Smooth muscle cell (in vitro differentiated cells): ENCODE data around the gene BTN3A1. TPM values are rescaled to one million over a fixed set of nuclear protein-coding genes. Genes with fewer than 3 reads are reported as not detected.

Source experiments
- DNase-seq: peaks from one replicate; lab custom pipeline; 2025; ENCODE audit not compliant: unreplicated experiment; lab: John Stamatoyannopoulos, UW
- H2AFZ ChIP-seq: fragments of 200-600 bp; sonication (generic); 2 replicates; pipeline ENCODE4 v1.6.0; 2016; ENCODE audit warnings: antibody characterized with exemption, low read depth, mild to moderate bottlenecking
- H3F3A ChIP-seq: fragments of 200-600 bp; sonication (generic); 2 replicates; pipeline ENCODE4 v1.6.0; 2017; ENCODE audit warnings: antibody characterized with exemption, low read depth
- H3K27ac ChIP-seq: fragments of 200-600 bp; sonication (generic); 2 replicates; pipeline ENCODE4 v1.5.1; 2016; ENCODE audit warnings: low read depth, mild to moderate bottlenecking
- H3K27me3 ChIP-seq: fragments of 200-600 bp; sonication (generic); 2 replicates; pipeline ENCODE4 v1.6.1; 2016; ENCODE audit warnings: low read depth, mild to moderate bottlenecking
- H3K36me3 ChIP-seq: fragments of 200-600 bp; sonication (generic); 2 replicates; pipeline ENCODE4 v1.5.1; 2016; ENCODE audit warnings: low read depth
- H3K4me1 ChIP-seq: fragments of 200-600 bp; sonication (generic); 2 replicates; pipeline ENCODE4 v1.5.1; 2016; ENCODE audit warnings: low read depth
- H3K4me2 ChIP-seq: fragments of 200-600 bp; sonication (generic); 2 replicates; pipeline ENCODE4 v1.6.0; 2016; ENCODE audit warnings: mild to moderate bottlenecking
- H3K4me3 ChIP-seq: fragments of 200-600 bp; sonication (generic); 2 replicates; pipeline ENCODE4 v1.5.1; 2016; ENCODE audit warnings: mild to moderate bottlenecking
- H3K79me2 ChIP-seq: fragments of 200-600 bp; sonication (generic); 2 replicates; pipeline ENCODE4 v1.6.0; 2016; ENCODE audit warnings: low read depth, mild to moderate bottlenecking
- H3K9ac ChIP-seq: fragments of 200-600 bp; sonication (generic); 2 replicates; pipeline ENCODE4 v1.6.0; 2016; ENCODE audit warnings: low read depth
- H3K9me3 ChIP-seq: fragments of 200-600 bp; sonication (generic); replicated peaks from 2 replicates; pipeline ENCODE4 v1.5.1; 2016; ENCODE audit warnings: low read depth
- H4K20me1 ChIP-seq: fragments of 200-600 bp; sonication (generic); 2 replicates; pipeline ENCODE4 v1.6.0; 2016; ENCODE audit warnings: low read depth
- CTCF ChIP-seq: fragments of 200-600 bp; sonication (generic); IDR thresholded peaks from 2 replicates; pipeline ENCODE4 v1.5.1; 2017; ENCODE audit warnings: borderline replicate concordance, mild to moderate bottlenecking, antibody characterized with exemption; ENCODE audit not compliant: insufficient read depth, poor library complexity, severe bottlenecking
- WGBS: methylation state at CpG from one replicate; pipeline ENCODE4 v1.1.7; 2016; ENCODE audit warnings: low lambda C conversion rate; 5-methylcytosine and 5-hydroxymethylcytosine counted together
- polyA plus RNA-seq: library from polyadenylated mRNA; unstranded; fragments of >200 nt; fragmentation: Nextera tagmentation; extraction: Ambion mirVana; gene quantifications from 2 replicates; pipeline ENCODE4 v1.2.1, GENCODE V29; 2016
- total RNA-seq: library from RNA; depleted of rRNA; stranded (reverse); fragments of >200 nt; gene quantifications from 2 replicates; pipeline ENCODE4 v1.2.3, GENCODE V29; 2014

BTN3A1 gene
- total and polyA plus RNA-seq, 2 experiments from 2014 or later, result 13.5 to 19.1 TPM

- Histone ChIP-seq H3K4me3 (no peak overlapping the region), H3K36me3 (no peaks in the 10 kb centered on the region), H3K9me3 (no peaks in the 10 kb centered on the region), H3F3A (no peaks in the 10 kb centered on the region), H3K79me2 (no peaks in the 10 kb centered on the region), H2AFZ (no peak overlapping the region), H3K27me3 (no peaks in the 10 kb centered on the region), H3K4me1 (peaks cover 8% of the 10 kb centered on the region), H3K27ac (peak overlapping the region; percentile 92), H3K4me2 (peak overlapping the region; percentile 68), H3K9ac (peak overlapping the region; percentile 73), H4K20me1 (no peaks in the 10 kb centered on the region)
- 100% methylated on average over 1 of the region's 1 CpG for whole genome bisulfite sequencing
- DNase-seq, result no peak
- no peak for TF ChIP-seq CTCF
Observed at GRCh38 chr6:26388441-26388840, 13.6 kb upstream of the BTN3A1 start.

GRCh38 chr6:26389349-26389894, 12.7 kb upstream of the BTN3A1 start:
- H3K4me1 ChIP-seq, result no peaks in the 10 kb centered on the region
- no peaks in the 10 kb centered on the region for H3K27me3 ChIP-seq
- 67% methylated on average over 4 of the region's 4 CpGs for WGBS
- TF ChIP-seq CTCF, result no peak
- H4K20me1 ChIP-seq, result no peaks in the 10 kb centered on the region
- no peak overlapping the region for H3K9ac ChIP-seq
- H3K4me3 ChIP-seq, result no peak overlapping the region
- H3F3A ChIP-seq, result no peaks in the 10 kb centered on the region
- no peaks in the 10 kb centered on the region for H3K79me2 ChIP-seq
- no peak overlapping the region for H3K4me2 ChIP-seq
- peak overlapping the region; percentile 92 for H3K27ac ChIP-seq
- DNase-seq, result no peak
- no peaks in the 10 kb centered on the region for H3K36me3 ChIP-seq
- H3K9me3 ChIP-seq, result no peaks in the 10 kb centered on the region
- no peak overlapping the region for H2AFZ ChIP-seq

- Histone ChIP-seq H3K9me3 (no peaks in the 10 kb centered on the region), H3K36me3 (no peaks in the 10 kb centered on the region), H3K4me2 (no peak overlapping the region), H3K79me2 (no peaks in the 10 kb centered on the region), H3K4me1 (no peaks in the 10 kb centered on the region), H3F3A (no peaks in the 10 kb centered on the region), H3K9ac (no peak overlapping the region), H3K4me3 (no peak overlapping the region), H3K27me3 (no peaks in the 10 kb centered on the region), H4K20me1 (no peaks in the 10 kb centered on the region), H3K27ac (no peak overlapping the region), H2AFZ (no peak overlapping the region)
- WGBS, result 89% methylated on average over 5 of the region's 5 CpGs
- no peak for DNase-seq
- no peak for TF ChIP-seq CTCF
Observed at GRCh38 chr6:26390531-26390930, 11.5 kb upstream of the BTN3A1 start.

- Histone ChIP-seq H3F3A (no peaks in the 10 kb centered on the region), H3K4me1 (no peaks in the 10 kb centered on the region), H3K27me3 (no peaks in the 10 kb centered on the region), H3K9ac (no peak overlapping the region), H3K27ac (no peak overlapping the region), H3K4me2 (no peak overlapping the region), H3K9me3 (no peaks in the 10 kb centered on the region), H4K20me1 (no peaks in the 10 kb centered on the region), H3K79me2 (no peaks in the 10 kb centered on the region), H3K36me3 (no peaks in the 10 kb centered on the region), H3K4me3 (no peak overlapping the region), H2AFZ (no peak overlapping the region)
- TF ChIP-seq CTCF, result no peak
- 85% methylated on average over 4 of the region's 4 CpGs for WGBS
- DNase-seq, result no peak
Observed at GRCh38 chr6:26392932-26393636, 9.0 kb upstream of the BTN3A1 start.
